Amniotic stem cell (primary cell): ENCODE results near the gene HRCT1.

Experiments used
- DNase-seq: peaks from one replicate; lab custom pipeline; 2025; lab: John Stamatoyannopoulos, UW

Gene HRCT1

GRCh38 chr9:35944173-35944572 lies 38.2 kb downstream of the HRCT1 start:
- DNase-seq = no peak

GRCh38 chr9:35944841-35945240 lies 38.8 kb downstream of the HRCT1 start:
- no peak for DNase-seq

- DNase-seq = peak; percentile 45
Observed at GRCh38 chr9:35945341-35946018, 39.5 kb downstream of the HRCT1 start.

GRCh38 chr9:35948451-35948850 lies 42.4 kb downstream of the HRCT1 start:
- DNase-seq = no peak

- DNase-seq = no peak
Observed at GRCh38 chr9:35948901-35949318, 42.9 kb downstream of the HRCT1 start.

GRCh38 chr9:35951736-35952135 lies 45.7 kb downstream of the HRCT1 start:
- DNase-seq = no peak

GRCh38 chr9:35952526-35953191 lies 46.7 kb downstream of the HRCT1 start:
- no peak for DNase-seq

- peak; percentile 45 for DNase-seq
Observed at GRCh38 chr9:35954942-35955546, 49.0 kb downstream of the HRCT1 start.

- no peak for DNase-seq
Observed at GRCh38 chr9:35956651-35957050, 50.6 kb downstream of the HRCT1 start.
